Endodermal cell (in vitro differentiated cells): ENCODE data around the gene FAM120B. TPM values are rescaled to one million over a fixed set of nuclear protein-coding genes. Genes with fewer than 3 reads are reported as not detected.

Experiments
- DNase-seq: peaks from one replicate; pipeline ENCODE4 v3.0.0-alpha.2; 2017
- H3K27ac ChIP-seq: 2 replicates; pipeline ENCODE4 v1.5.1; 2013; ENCODE audit warnings: mild to moderate bottlenecking, low read depth, low read length, moderate library complexity
- H3K27me3 ChIP-seq: 2 replicates; pipeline ENCODE4 v1.6.1; 2013; ENCODE audit warnings: mild to moderate bottlenecking, low read length, moderate library complexity; ENCODE audit not compliant: insufficient read depth, control insufficient read depth, poor library complexity, severe bottlenecking
- H3K36me3 ChIP-seq: 2 replicates; pipeline ENCODE4 v1.7.0; 2013; ENCODE audit warnings: mild to moderate bottlenecking, low read length, moderate library complexity; ENCODE audit not compliant: control insufficient read depth, insufficient read depth
- H3K4me1 ChIP-seq: one replicate; pipeline ENCODE4 v1.7.0; 2013; ENCODE audit warnings: low read length; ENCODE audit not compliant: control insufficient read depth, insufficient read depth
- H3K4me3 ChIP-seq: 2 replicates; pipeline ENCODE4 v1.5.1; 2013; ENCODE audit warnings: mild to moderate bottlenecking, low read length, moderate library complexity
- H3K9ac ChIP-seq: 2 replicates; pipeline ENCODE4 v1.6.1; 2013; ENCODE audit warnings: mild to moderate bottlenecking, low read length, moderate library complexity; ENCODE audit not compliant: poor library complexity, severe bottlenecking; ENCODE audit errors: extremely low read depth
- H3K9me3 ChIP-seq: 2 replicates; pipeline ENCODE4 v1.6.1; 2013; ENCODE audit warnings: mild to moderate bottlenecking, low read length, moderate library complexity; ENCODE audit not compliant: control insufficient read depth
- H3K27ac Mint-ChIP-seq: 2 replicates; pipeline ENCODE4 v1.8.0; 2020; ENCODE audit warnings: mixed read lengths
- H3K27me3 Mint-ChIP-seq: 2 replicates; pipeline ENCODE4 v1.8.0; 2021; ENCODE audit warnings: mild to moderate bottlenecking, mixed read lengths; ENCODE audit not compliant: insufficient read depth
- H3K36me3 Mint-ChIP-seq: 2 replicates; pipeline ENCODE4 v1.8.0; 2020; ENCODE audit warnings: low read depth, mixed read lengths
- H3K4me1 Mint-ChIP-seq: 2 replicates; pipeline ENCODE4 v1.8.0; 2020; ENCODE audit warnings: mixed read lengths
- H3K4me3 Mint-ChIP-seq: 2 replicates; pipeline ENCODE4 v1.8.0; 2020; ENCODE audit warnings: mild to moderate bottlenecking, moderate library complexity, mixed read lengths
- H3K9me3 Mint-ChIP-seq: 2 replicates; pipeline ENCODE4 v1.8.0; 2020; ENCODE audit warnings: mild to moderate bottlenecking, mixed read lengths
- CTCF ChIP-seq: fragments of 200-600 bp; sonication (generic); conservative IDR thresholded peaks from 2 replicates; pipeline ENCODE4 v1.5.0; 2021; ENCODE audit warnings: antibody characterized with exemption, mild to moderate bottlenecking
- WGBS, 2 experiments: methylation state at CpG; one replicate each; pipeline versions ENCODE4 v1.1.5 to v1.1.7; 2013; ENCODE audit warnings: missing lambda C conversion rate in 2 of 2, mixed read lengths in 1 of 2; ENCODE audit not compliant: insufficient coverage in 1 of 2, insufficient read length in 1 of 2; 5-methylcytosine and 5-hydroxymethylcytosine counted together
- total RNA-seq, 2 donors: library from RNA; stranded (reverse); fragmentation: NEBNext Ultra II Directional in 1 of 2; extraction: Animal tissue kit (Norgen Biotek cat#: 25700) in 1 of 2; gene quantifications; 2 replicates in 1 of 2; 3 replicates in 1 of 2; pipeline ENCODE4 v1.2.1, GENCODE V29; 2021

Gene FAM120B
- total RNA-seq, 2 donors from 2014 or later, result 25.7 to 27.5 TPM

DNA sequence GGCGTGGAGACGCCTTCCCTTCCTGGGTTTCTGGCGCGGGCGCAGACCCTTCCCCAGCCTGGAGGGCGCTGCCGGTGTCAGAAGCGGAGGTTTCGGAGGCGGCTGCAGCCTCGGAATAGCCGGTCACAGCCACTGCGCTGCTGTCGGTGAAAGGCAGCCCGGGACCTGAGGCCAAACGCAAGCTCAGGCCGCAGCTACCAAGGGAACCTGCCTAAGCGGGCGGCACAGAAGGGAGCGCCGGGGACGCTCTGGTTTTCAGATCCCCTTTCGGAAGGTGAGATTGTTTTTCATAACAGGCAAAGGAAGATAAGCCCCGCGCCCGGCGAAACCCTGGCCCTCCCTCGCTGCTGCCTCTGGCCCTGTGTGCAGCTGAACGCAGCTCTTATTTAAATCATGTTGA lies 116.5 kb downstream of the FAM120B start:
- TF ChIP-seq CTCF, result peak; percentile 28
- no peak overlapping the region for H3K4me3 ChIP-seq
- Mint-ChIP-seq H3K36me3 (no peaks in the 10 kb centered on the region), H3K27ac (no peak overlapping the region), H3K4me3 (peak overlapping the region; percentile 13), H3K27me3 (peaks cover 18% of the 10 kb centered on the region), H3K4me1 (peaks cover 2% of the 10 kb centered on the region), H3K9me3 (no peaks in the 10 kb centered on the region)
- no peaks in the 10 kb centered on the region for H3K27me3 ChIP-seq
- H3K4me1 ChIP-seq, result no peaks in the 10 kb centered on the region
- H3K27ac ChIP-seq, result no peak overlapping the region
- no peaks in the 10 kb centered on the region for H3K9me3 ChIP-seq
- 83 to 86% methylated on average over 21 to 29 of the region's 29 CpGs for WGBS, 2 experiments
- DNase-seq, result peak; percentile 89
- no peaks in the 10 kb centered on the region for H3K36me3 ChIP-seq
- no peak overlapping the region for H3K9ac ChIP-seq

DNA sequence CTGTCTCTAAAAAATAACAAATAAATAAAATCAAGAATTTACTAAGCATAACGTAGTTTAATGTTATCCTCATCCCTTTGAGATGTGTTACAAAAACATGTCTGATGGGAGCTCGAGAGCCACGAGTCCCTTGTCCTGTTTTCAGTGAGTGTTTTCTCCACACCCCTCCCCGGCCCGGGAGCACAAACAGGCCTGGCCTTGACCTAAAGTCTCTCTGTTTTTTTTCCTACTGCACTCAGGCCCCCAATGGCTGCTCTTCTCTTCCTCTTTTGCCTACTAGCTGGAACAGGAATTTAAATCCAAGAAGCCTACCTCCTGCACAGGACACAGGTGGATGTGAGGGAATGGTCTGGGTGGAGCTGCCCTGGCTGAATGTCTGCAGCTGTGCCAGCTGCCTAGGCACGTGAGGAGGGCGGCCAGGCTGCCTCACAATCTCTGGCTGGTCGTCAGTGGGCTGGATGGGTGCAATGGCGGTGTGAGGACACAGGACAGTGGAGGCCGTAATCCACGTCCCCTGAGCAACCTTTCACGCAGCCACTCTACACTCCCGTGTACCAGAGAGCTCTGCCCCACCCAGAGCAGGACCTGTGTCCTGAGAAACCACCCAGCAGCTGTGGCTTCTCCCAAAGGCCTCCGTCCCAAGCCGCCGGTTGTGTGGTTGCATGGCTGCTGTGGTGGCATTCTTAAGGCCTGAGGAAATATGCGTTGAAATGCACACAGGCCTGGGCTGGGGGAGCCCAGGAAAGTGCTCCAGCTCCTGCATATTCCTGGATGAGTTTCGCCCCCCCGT lies 117.5 kb downstream of the FAM120B start:
- DNase-seq, result peak; percentile 49
- Mint-ChIP-seq H3K4me3 (no peak overlapping the region), H3K4me1 (peaks cover 2% of the 10 kb centered on the region), H3K36me3 (no peaks in the 10 kb centered on the region), H3K9me3 (no peaks in the 10 kb centered on the region), H3K27me3 (peaks cover 16% of the 10 kb centered on the region), H3K27ac (no peak overlapping the region)
- no peak overlapping the region for H3K9ac ChIP-seq
- H3K9me3 ChIP-seq, result no peaks in the 10 kb centered on the region
- no peaks in the 10 kb centered on the region for H3K4me1 ChIP-seq
- H3K27ac ChIP-seq, result no peak overlapping the region
- 87 to 89% methylated on average over 12 to 19 of the region's 19 CpGs for WGBS, 2 experiments
- no peaks in the 10 kb centered on the region for H3K27me3 ChIP-seq
- no peak overlapping the region for H3K4me3 ChIP-seq
- no peaks in the 10 kb centered on the region for H3K36me3 ChIP-seq
- no peak for TF ChIP-seq CTCF

DNA sequence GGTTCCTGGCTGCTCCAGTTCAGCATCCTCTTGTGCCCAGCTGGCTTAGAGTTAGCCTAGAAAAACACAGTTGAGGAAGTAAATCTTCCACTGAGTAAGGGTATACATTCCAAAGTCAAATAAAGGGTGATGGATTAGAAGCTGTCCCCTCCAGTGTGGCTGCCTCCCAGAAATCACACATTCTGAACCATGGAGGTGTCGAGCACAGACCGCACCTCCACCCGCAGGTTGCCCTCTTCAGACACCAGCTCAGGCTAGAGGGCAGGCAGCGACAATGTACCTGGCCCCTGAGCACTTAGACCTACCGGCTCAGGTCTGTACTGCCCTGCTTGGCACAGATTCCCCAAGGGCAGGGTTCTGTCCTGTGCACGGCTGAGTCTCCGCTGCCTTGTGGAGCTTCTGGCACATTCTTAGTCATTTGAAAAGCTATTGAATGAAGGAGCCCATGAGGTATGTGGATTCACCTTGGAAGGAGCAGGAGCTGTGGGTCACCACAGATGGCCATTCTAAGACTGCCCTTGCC lies 118.1 kb downstream of the FAM120B start:
- Histone ChIP-seq H3K27me3 (no peaks in the 10 kb centered on the region), H3K4me1 (no peaks in the 10 kb centered on the region), H3K27ac (no peak overlapping the region), H3K4me3 (no peak overlapping the region), H3K9me3 (no peaks in the 10 kb centered on the region), H3K36me3 (no peaks in the 10 kb centered on the region), H3K9ac (no peak overlapping the region)
- Mint-ChIP-seq H3K36me3 (no peaks in the 10 kb centered on the region), H3K27ac (no peak overlapping the region), H3K27me3 (peaks cover 16% of the 10 kb centered on the region), H3K4me1 (peaks cover 3% of the 10 kb centered on the region), H3K9me3 (no peaks in the 10 kb centered on the region), H3K4me3 (no peak overlapping the region)
- peak; percentile 45 for DNase-seq
- no peak for TF ChIP-seq CTCF
- WGBS, 2 experiments, result 80 to 93% methylated on average over 4 to 7 of the region's 7 CpGs
